ENCODE data around the gene PPM1L. TPM values are rescaled to one million over a fixed set of nuclear protein-coding genes. Genes with fewer than 3 reads are reported as not detected.

PPM1L gene
- total and polyA plus RNA-seq, 2 of the 13 experiments (the other 11 are each of a cell fraction or from before 2014, with no cell fraction given), result 0.22 to 1.4 TPM

GRCh38 chr3:160973067-160973809 is 217.2 kb downstream of the PPM1L start:
- H2AFZ ChIP-seq (ENCODE audit: low read length), result no peak overlapping the region
- no peaks in the 10 kb centered on the region for H3K9me3 ChIP-seq (ENCODE audit: low read length)
- ChIA-PET POLR2A (no interaction called here), CTCF (ENCODE audit: low intra/inter-chr PET ratio, low total read pairs) (no interaction called here)
- WGBS (ENCODE audit: low lambda C conversion rate), result 72% methylated on average over 2 of the region's 2 CpGs
- FAIRE-seq (no peak), DNase-seq (ENCODE audit: low spot score) (no peak), ATAC-seq (no peak)
- no peaks in the 10 kb centered on the region for H4K20me1 ChIP-seq (ENCODE audit: insufficient read depth, low read length)
- H3K27me3 ChIP-seq (ENCODE audit: control insufficient read depth in 1 of 2, insufficient read depth in 2 of 2, low read length in 2 of 2), result no peaks in the 10 kb centered on the region
- BruUV-seq (replicated peaks), result no TSS peak
- H3K36me3 ChIP-seq (replicated peaks in 1 of 2; ENCODE audit: control insufficient read depth in 1 of 2, insufficient read depth in 2 of 2, low read length in 2 of 2), result no peaks in the 10 kb centered on the region
- intact Hi-C loops (cut with micrococcal nuclease; ENCODE audit: unreplicated experiment) (no loop called here), in situ Hi-C loops (cut with HindIII; ENCODE audit: extremely low pct_ligation_motif_present, low pct_unique_long_range_greater_than_20kb) (no loop called here)
- no peak overlapping the region for H3K9ac ChIP-seq (ENCODE audit: insufficient read depth, low read depth, low read length)
- H3K79me2 ChIP-seq (ENCODE audit: insufficient read depth, low read length), result no peaks in the 10 kb centered on the region
- TF ChIP-seq, protein P1, sequence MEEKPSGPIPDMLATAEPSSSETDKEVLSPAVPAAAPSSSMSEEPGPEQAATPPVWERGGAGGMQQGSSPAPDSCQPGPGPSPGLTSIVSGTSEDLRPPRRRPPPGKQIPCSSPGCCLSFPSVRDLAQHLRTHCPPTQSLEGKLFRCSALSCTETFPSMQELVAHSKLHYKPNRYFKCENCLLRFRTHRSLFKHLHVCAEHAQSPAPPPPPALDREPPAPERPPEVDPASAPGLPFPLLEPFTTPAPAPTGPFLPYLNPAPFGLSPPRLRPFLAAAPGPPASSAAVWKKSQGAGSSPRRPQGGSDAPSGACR (CRISPR knock-in tag; IDR thresholded peaks at IDR 0.05), result no peak
- TF ChIP-seq FOXA1 (IDR thresholded peaks at IDR 0.05) (no peak), FOXA1 (CRISPR knock-in tag; IDR thresholded peaks at IDR 0.05) (no peak), NPAS2 (CRISPR knock-in tag; IDR thresholded peaks at IDR 0.05; ENCODE audit: borderline replicate concordance) (no peak), SP140L (CRISPR knock-in tag; IDR thresholded peaks at IDR 0.05; ENCODE audit: borderline replicate concordance) (no peak)
- H3K4me2 ChIP-seq (ENCODE audit: low read depth, low read length), result no peak overlapping the region
- no peak overlapping the region for H3K4me3 ChIP-seq (replicated peaks in 1 of 3; ENCODE audit: insufficient read depth in 1 of 3, low read depth in 2 of 3, low read length in 3 of 3)
- no peaks in the 10 kb centered on the region for H3K4me1 ChIP-seq (ENCODE audit: insufficient read depth, low read length)
- no peak overlapping the region for H3K27ac ChIP-seq (ENCODE audit: extremely low read length, insufficient read depth, low read length)

- DNase-seq (ENCODE audit: low spot score), result no peak
- in situ Hi-C loops (cut with HindIII; ENCODE audit: extremely low pct_ligation_motif_present, low pct_unique_long_range_greater_than_20kb), result no loop called here
- no peaks in the 10 kb centered on the region for H4K20me1 ChIP-seq (ENCODE audit: insufficient read depth, low read length)
- no peak overlapping the region for H3K4me3 ChIP-seq (replicated peaks in 1 of 3; ENCODE audit: insufficient read depth in 1 of 3, low read depth in 2 of 3, low read length in 3 of 3)
- no peaks in the 10 kb centered on the region for H3K4me1 ChIP-seq (ENCODE audit: insufficient read depth, low read length)
- intact Hi-C loops (cut with micrococcal nuclease; ENCODE audit: unreplicated experiment), result no loop called here
- no peak overlapping the region for H2AFZ ChIP-seq (ENCODE audit: low read length)
- ChIA-PET POLR2A (no interaction called here), CTCF (ENCODE audit: low intra/inter-chr PET ratio, low total read pairs) (no interaction called here)
- H3K27me3 ChIP-seq (ENCODE audit: control insufficient read depth in 1 of 2, insufficient read depth in 2 of 2, low read length in 2 of 2), result no peaks in the 10 kb centered on the region
- no peak for ATAC-seq
- H3K4me2 ChIP-seq (ENCODE audit: low read depth, low read length), result no peak overlapping the region
- no peak overlapping the region for H3K27ac ChIP-seq (ENCODE audit: extremely low read length, insufficient read depth, low read length)
- no peaks in the 10 kb centered on the region for H3K36me3 ChIP-seq (replicated peaks in 1 of 2; ENCODE audit: control insufficient read depth in 1 of 2, insufficient read depth in 2 of 2, low read length in 2 of 2)
- no peak overlapping the region for H3K9ac ChIP-seq (ENCODE audit: insufficient read depth, low read depth, low read length)
- no TSS peak for BruUV-seq (replicated peaks)
- H3K79me2 ChIP-seq (ENCODE audit: insufficient read depth, low read length), result no peaks in the 10 kb centered on the region
- H3K9me3 ChIP-seq (ENCODE audit: low read length), result peaks cover 3% of the 10 kb centered on the region; the same call in 1 of the 2 replicates
- FAIRE-seq, result no peak
- TF ChIP-seq ZNF792 (CRISPR knock-in tag; IDR thresholded peaks at IDR 0.05), result no peak
- no peak for TF ChIP-seq HNF4G (IDR thresholded peaks at IDR 0.05; ENCODE audit: borderline replicate concordance, low read depth, low read length)
- TF ChIP-seq HNF4G (CRISPR knock-in tag; IDR thresholded peaks at IDR 0.05; ENCODE audit: borderline replicate concordance, low read depth), result no peak
- TF ChIP-seq PITX1 (CRISPR knock-in tag; IDR thresholded peaks at IDR 0.05), result no peak
- TF ChIP-seq HES4 (CRISPR knock-in tag; IDR thresholded peaks at IDR 0.05; ENCODE audit: borderline replicate concordance), result no peak
- TF ChIP-seq PAF1 (CRISPR knock-in tag; IDR thresholded peaks at IDR 0.05), result no peak
- TF ChIP-seq ZBTB34 (CRISPR knock-in tag; IDR thresholded peaks at IDR 0.05), result no peak
- TF ChIP-seq MLXIP (CRISPR knock-in tag; IDR thresholded peaks at IDR 0.05; ENCODE audit: borderline replicate concordance), result no peak
- no peak for TF ChIP-seq ZNF558 (CRISPR knock-in tag; IDR thresholded peaks at IDR 0.05; ENCODE audit: borderline replicate concordance)
- TF ChIP-seq ZBTB20 (CRISPR knock-in tag; IDR thresholded peaks at IDR 0.05; ENCODE audit: borderline replicate concordance, low read depth), result no peak
These were observed 221.7 kb downstream of the PPM1L start for GRCh38 chr3:160977773-160978172.

Measured in HepG2 (cell line).